Stimulated activated naive CD8-positive, alpha-beta T cell treated with anti-CD3 and anti-CD28 coated beads, Interleukin-15, Interleukin-2, amounts not matched to agents 100 U/mL and 50 U/mL, for 24 hours (primary cell): ENCODE measurements around the gene TMEM51.

Source experiments
- ATAC-seq: fragments of 150-1000 bp; cut with Tn5 transposase; one replicate; pipeline ENCODE4 v1.10.0; 2021
- DNase-seq: peaks from one replicate; pipeline ENCODE4 v3.0.0; 2021

TMEM51 gene, protein sequence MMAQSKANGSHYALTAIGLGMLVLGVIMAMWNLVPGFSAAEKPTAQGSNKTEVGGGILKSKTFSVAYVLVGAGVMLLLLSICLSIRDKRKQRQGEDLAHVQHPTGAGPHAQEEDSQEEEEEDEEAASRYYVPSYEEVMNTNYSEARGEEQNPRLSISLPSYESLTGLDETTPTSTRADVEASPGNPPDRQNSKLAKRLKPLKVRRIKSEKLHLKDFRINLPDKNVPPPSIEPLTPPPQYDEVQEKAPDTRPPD

GRCh38 chr1:15153184-15153841 is at the start of gene TMEM51:
TSS of gene TMEM51 (plus strand) at chr1:15153747. CDS start at chr1:15215088, 61,341 bp downstream.
- DNase-seq (no peak), ATAC-seq (no peak)

GRCh38 chr1:15103906-15104305 is 49.6 kb upstream of the TMEM51 start:
- ATAC-seq = no peak

DNA sequence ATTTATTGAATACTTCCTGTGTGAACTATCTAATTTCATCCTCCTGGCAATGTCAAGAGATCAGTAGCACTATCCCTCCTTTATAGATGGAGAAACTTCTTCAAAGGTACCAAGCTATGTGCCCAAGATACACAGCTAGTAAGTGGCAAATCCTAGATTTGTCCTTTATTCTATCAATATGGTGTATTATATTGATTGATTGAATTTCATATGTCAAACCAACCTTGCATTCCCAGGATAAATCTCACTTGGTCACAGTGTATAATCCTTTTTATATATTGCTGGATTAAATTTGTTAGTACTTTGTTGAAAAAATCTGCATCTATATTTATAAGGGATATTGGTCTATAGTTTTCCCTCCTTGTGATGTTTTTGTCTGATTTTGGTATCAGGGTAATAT is 48.8 kb upstream of the TMEM51 start:
- ATAC-seq = no peak
- no peak for DNase-seq

More at GRCh38 chr1:15103906-15104305, 49.6 kb upstream of the TMEM51 start:
- no peak for DNase-seq

DNA sequence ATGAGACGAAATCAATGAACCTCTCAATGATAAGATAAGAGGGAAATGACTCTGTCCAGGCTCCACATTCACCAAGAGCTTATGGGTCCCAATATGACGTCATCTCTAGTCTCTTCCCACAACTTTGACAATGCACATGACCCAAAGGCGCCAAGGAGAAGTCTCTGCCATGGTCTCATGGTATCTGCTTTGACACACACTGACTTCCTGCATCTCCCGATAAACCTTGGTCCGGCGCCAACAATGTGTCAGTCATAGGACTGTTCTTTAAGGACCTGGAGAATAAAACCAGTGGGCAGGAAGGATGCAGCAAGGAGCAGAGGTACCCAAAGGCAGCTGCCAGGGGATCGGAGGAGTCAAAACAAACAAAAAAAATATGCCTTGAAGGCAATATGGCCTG is 46.9 kb upstream of the TMEM51 start:
- DNase-seq (no peak), ATAC-seq (no peak)

GRCh38 chr1:15107058-15107687 is 46.4 kb upstream of the TMEM51 start:
- DNase-seq (no peak), ATAC-seq (no peak)

DNA sequence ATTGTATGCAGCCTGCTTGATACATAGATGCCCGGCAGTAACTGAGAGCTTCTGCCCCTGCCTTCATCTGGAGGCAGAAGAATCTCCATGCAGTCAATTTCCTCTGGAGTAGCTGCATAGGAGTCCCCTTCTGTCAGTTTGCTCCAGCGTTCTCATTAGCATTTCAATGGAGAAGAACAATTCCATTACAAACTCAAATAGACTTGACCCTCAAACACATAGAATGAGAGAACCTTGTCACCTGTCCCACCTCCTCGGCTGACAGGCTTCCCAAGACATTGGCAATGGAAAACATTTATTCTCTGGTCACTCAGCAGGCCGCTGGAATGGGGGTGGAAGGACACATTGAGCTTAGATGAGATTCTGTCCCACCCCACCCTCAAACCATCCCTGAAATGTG is 45.6 kb upstream of the TMEM51 start:
- ATAC-seq = no peak
- DNase-seq = no peak

- no peak for ATAC-seq
- DNase-seq = no peak
Measured at GRCh38 chr1:15110128-15110866, 43.2 kb upstream of the TMEM51 start.

DNA sequence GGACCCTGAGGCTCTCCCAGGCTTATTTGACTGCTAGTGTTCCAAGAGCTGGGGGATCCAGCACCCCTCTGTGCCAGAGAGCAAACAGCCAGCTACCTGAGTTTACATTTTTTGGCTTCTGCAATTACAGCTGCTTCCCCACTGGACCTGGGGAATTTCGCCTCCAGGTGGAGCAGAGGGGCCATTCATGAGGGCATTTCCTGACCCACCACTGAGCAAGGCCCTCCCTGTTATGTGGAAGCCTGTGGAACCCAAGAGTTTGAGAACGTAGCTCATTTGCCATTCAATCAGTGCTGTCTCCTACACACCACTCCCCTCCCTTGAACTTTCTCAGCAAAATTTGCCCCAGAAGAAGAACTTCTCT is 42.7 kb upstream of the TMEM51 start:
- ATAC-seq (no peak), DNase-seq (no peak)

DNA sequence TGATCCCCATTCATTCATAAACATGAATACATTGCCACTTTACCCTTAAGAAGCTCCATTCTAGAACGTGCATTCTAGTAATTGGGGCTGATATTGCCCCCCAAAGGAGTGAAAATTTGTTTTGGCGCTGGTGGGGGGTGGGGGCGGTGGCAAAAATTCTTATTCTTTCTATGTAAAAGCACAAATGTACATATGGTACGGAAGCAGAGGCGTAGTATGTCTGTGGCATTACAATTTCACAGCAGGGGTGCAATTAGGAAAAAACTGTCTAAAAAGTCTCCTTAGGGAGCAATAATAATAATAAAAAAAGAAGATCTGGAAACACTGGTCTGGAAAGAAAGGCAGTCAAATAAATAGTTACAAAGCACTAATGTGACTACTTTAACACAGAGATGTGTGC is 40.4 kb upstream of the TMEM51 start:
- DNase-seq (no peak), ATAC-seq (no peak)

DNA sequence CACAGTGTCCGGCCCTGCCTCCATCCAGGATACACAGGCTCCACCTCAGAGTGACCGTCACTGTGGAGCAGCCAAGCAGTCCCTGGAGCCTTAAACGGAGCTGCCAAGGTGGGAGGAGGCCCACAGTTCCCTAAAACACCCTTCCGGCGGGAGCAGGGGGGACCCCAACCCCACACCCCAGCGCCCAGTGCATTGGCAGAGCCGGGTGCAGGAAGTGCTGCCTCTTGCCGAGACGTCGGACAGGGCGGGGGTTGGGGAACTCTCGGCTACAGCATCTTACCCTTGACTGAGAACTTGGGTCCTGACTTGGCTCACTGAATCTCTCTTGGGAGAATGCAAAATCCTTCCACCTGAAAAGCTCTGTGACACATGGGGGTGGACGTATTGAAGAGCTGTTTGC is 38.7 kb upstream of the TMEM51 start:
- no peak for DNase-seq
- no peak for ATAC-seq

DNA sequence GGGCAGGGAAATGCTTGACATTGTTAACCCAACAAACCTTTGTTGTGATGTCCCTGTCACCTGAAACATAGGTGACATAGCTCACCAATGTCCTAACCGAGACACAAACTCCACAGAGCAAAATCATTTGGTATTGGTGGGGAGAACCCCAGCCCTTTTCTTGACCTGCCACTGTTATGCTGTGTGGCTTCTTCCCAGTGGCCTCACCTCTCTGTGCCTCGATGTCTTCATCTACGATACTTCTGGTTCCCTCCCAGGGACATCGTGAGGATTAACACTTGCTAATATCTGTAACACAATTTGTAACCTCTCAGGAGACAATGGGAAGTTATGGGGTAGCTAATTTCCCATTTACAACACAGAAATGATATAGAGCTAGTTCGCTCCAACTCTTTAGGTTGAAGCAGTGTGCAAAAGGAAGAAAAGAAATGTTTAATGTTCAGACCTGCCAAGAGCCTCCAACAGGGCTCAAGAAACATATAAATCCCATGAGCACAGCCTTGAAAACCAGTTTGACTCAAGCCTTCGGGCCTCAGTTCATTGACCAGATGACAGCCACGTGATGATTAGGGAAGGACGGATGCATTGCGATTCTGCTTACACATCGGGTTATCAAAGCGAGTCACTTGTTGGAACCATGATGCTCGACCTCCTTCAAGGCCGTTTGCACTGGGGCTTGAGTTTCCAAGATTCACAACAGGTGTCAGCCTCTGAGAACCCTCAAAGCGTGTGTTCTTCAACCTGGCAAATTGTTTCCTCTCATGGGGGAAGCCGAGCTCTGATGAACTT is 37.8 kb upstream of the TMEM51 start:
- ATAC-seq (no peak), DNase-seq (no peak)

GRCh38 chr1:15116966-15117365 is 36.6 kb upstream of the TMEM51 start:
- DNase-seq (no peak), ATAC-seq (no peak)

DNA sequence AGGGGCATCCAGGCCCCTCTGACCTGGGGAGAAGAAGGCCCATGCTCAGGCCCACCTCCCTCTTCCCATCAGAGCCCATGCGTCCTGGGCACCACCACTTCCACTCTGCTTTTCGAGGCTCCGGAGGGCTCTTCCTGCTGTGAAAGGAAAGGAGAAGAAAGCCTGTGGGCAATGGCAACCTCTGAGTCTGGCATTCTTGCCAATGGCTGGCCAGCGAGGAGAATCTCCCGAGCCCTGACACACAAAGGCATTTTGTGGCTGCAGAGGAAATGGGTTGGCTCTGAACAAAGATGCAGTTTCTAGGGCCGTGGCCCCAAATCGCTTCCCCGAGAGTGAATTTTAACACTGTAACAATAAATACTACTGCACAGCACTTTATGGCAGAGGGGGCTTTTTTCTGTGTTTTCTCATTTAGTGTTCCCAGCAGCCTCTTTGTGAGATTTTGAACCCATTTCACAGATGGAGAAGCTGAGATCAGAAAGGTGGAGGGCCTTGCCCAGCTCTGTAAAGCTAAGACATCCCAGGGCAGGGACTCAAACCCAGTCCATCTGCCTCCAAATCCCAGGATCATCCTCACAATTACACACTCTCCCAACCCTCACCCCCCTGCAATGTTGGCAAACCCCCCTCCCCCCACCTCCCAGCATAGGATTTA is 35.7 kb upstream of the TMEM51 start:
- DNase-seq (no peak), ATAC-seq (no peak)

- ATAC-seq (no peak), DNase-seq (no peak)
Measured at GRCh38 chr1:15118579-15118978, 35.0 kb upstream of the TMEM51 start.

GRCh38 chr1:15120251-15120945 is 33.1 kb upstream of the TMEM51 start:
- DNase-seq = no peak
- no peak for ATAC-seq

DNA sequence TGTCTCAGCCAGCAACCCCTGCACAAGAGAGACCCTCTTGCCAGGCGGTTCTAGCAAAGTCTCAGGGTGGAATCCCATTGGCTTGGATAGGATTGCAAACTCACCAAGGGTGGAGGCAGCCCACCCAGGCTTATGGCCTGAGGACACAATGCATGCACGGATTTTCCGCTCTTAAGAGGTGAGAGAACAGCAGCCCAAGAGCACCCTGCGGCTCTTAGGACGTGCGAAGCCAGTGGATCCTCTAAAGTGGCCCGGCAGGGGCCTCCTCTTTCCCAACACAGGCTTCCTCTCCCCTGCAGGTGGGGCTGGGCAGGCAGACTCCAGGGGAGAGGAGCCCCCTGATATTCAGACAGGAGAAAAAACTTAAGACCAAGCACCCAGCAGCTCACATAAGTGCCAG is 31.2 kb upstream of the TMEM51 start:
- ATAC-seq = no peak
- no peak for DNase-seq

DNA sequence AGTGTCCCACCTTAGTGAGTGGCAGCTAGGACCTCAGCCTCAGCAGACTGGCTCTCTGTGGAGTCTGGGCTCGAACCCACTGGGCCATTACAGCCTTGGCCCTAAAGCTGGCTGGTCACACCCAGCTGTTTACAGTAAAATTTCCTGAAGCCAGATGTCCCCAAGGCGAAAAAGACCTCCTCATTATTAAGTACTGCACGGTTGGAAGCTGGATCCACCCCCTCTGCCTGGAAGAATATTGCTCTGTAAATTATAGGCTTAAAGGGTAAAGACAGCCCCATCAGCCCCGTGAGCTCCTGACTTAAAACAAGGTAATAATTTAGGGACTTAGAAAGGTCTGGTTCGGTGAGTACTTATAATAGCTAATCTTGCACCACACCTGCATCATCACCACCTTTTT is 30.3 kb upstream of the TMEM51 start:
- DNase-seq (no peak), ATAC-seq (no peak)

DNA sequence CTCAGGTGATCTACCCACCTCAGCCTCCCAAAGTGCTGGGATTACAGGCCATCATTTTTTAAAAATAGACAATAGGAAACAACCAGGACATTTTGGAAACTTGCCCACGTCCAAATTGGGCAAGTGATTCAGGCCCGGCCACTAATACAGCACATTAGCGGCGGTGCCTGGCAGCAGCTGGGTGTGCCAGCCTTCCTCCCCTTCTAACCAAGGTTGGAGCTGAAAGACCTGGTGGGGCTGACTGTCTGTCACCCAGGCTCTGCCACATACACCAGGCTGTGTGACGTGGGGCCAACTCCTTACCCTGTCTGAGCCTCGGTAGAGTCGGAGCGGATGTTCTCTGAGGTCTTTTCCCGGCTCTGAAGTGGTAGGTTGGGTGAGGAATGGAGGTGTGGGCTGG is 29.6 kb upstream of the TMEM51 start:
- ATAC-seq (no peak), DNase-seq (no peak)

DNA sequence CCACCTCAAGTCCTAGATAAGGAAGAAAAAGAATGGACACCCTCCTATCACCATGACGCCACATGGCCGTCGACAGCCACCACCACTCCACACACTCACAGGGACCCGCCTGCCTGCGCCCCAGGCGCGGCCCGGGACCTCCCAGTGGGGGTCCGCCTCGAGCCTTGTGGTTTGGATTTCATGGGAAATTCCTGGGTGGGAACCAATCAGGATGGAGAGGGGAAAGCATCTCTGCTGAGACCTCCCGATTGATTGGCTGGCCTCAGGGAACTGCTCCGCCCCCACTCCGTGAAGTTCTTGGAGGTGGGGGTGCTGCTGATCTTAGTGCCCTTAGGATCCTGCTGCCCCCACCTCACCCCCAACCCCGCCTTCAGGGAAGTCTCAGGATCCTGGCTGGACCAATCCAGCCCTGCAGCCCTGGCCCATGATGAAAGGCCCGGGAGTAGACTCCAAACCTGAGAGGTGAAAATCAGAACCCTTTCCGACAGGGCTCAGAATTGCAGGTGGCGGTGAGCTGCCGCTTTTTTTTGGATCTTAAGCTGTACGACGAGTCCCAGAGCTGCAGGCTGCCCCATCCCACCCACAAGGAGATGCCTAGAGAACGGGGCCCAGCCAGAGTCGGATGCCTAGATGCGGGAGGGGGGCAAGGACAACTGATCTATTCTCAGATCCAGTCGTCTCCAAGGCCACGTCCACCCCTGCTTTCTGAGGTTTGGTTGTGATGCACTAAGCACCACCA is 29.0 kb upstream of the TMEM51 start:
- DNase-seq (no peak), ATAC-seq (no peak)

DNA sequence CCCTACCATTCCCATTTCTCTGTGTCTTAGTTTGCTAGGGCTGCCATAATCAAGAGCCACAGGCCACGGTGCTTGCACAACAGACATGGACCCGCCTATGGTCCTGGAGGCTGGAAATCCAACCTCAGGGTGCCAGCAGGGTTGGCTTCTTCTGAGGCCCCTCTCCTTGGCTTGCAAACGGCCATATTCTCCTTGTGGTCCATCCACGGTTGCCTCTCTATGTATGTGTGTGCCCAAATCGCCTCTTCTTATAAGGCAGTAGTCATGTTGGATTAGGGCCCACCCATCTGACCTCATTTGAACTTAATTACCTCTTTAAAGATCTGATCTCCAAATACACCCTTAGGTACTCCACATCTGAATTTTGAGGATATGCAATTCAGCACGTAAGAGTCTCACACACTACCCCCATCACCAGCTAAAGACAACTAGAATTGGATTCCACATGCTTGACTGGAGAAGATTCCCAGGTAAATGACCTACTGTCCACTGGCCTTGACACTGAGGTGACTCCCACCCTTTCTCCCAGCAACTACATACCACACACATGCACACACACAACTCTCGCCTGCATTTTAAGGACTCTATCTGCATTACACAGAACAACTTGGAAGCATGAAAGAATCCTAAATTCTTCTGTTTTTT is 28.3 kb upstream of the TMEM51 start:
- no peak for ATAC-seq
- DNase-seq = no peak
